ENCODE results near the gene OCA2. TPM values are rescaled to one million over a fixed set of nuclear protein-coding genes. Genes with fewer than 3 reads are reported as not detected.

OCA2 gene
- total RNA-seq, 1 experiment from 2014 or later, result not detected

GRCh38 chr15:27835233-27835939 is 263.7 kb downstream of the OCA2 start:
- peaks cover 4% of the 10 kb centered on the region for H3K36me3 Mint-ChIP-seq (ENCODE audit: insufficient read depth, unreplicated experiment)
- no peak overlapping the region for H3K27ac Mint-ChIP-seq (ENCODE audit: low read depth, unreplicated experiment)
- POLR2A ChIA-PET, result no interaction called here
- H3K4me1 Mint-ChIP-seq (ENCODE audit: insufficient read depth, unreplicated experiment), result no peaks in the 10 kb centered on the region
- CTCF ChIA-PET, result no interaction called here
- peaks cover 61% of the 10 kb centered on the region for H3K9me3 Mint-ChIP-seq (ENCODE audit: unreplicated experiment)
- H3K4me3 Mint-ChIP-seq (ENCODE audit: unreplicated experiment), result no peak overlapping the region
- H3K27me3 Mint-ChIP-seq (ENCODE audit: insufficient read depth, unreplicated experiment), result no peaks in the 10 kb centered on the region
- intact Hi-C loops (cut with micrococcal nuclease), result no loop called here
- BruUV-seq (replicated peaks), result no TSS peak
- DNase-seq (ENCODE audit: unreplicated experiment), result no peak
- TF ChIP-seq, protein P1, sequence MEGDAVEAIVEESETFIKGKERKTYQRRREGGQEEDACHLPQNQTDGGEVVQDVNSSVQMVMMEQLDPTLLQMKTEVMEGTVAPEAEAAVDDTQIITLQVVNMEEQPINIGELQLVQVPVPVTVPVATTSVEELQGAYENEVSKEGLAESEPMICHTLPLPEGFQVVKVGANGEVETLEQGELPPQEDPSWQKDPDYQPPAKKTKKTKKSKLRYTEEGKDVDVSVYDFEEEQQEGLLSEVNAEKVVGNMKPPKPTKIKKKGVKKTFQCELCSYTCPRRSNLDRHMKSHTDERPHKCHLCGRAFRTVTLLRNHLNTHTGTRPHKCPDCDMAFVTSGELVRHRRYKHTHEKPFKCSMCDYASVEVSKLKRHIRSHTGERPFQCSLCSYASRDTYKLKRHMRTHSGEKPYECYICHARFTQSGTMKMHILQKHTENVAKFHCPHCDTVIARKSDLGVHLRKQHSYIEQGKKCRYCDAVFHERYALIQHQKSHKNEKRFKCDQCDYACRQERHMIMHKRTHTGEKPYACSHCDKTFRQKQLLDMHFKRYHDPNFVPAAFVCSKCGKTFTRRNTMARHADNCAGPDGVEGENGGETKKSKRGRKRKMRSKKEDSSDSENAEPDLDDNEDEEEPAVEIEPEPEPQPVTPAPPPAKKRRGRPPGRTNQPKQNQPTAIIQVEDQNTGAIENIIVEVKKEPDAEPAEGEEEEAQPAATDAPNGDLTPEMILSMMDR (IDR thresholded peaks at IDR 0.05; ENCODE audit: unreplicated experiment), result no peak

DNA sequence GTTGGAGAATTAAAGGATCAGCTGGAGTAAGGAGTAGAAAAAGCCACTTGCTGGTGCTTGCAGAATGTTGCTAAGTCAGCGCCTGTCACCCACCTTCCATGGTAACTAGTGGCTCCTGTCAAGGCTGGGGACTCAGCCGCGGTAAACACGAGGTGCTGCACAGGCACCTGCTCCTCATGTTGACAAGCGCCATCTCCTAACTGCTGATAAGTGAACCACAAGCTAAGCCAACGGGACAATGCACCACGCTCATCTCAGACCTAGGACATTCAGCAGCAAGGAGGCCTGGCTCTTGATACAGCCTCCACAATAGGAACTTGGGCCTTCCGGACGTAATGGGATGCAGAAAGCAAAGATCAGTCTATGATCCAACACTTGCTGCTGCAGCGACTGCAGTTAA is 264.4 kb downstream of the OCA2 start:
- H3K4me3 Mint-ChIP-seq (ENCODE audit: unreplicated experiment), result no peak overlapping the region
- TF ChIP-seq, protein P1 (IDR thresholded peaks at IDR 0.05; ENCODE audit: unreplicated experiment), result no peak
- no peaks in the 10 kb centered on the region for H3K27me3 Mint-ChIP-seq (ENCODE audit: insufficient read depth, unreplicated experiment)
- POLR2A ChIA-PET, result no interaction called here
- H3K27ac Mint-ChIP-seq (ENCODE audit: low read depth, unreplicated experiment), result no peak overlapping the region
- peaks cover 58% of the 10 kb centered on the region for H3K9me3 Mint-ChIP-seq (ENCODE audit: unreplicated experiment)
- intact Hi-C loops (cut with micrococcal nuclease), result no loop called here
- CTCF ChIA-PET, result no interaction called here
- no peak for DNase-seq (ENCODE audit: unreplicated experiment)
- H3K4me1 Mint-ChIP-seq (ENCODE audit: insufficient read depth, unreplicated experiment), result no peaks in the 10 kb centered on the region
- H3K36me3 Mint-ChIP-seq (ENCODE audit: insufficient read depth, unreplicated experiment), result peaks cover 4% of the 10 kb centered on the region
- BruUV-seq (replicated peaks), result no TSS peak

- peaks cover 56% of the 10 kb centered on the region for H3K9me3 Mint-ChIP-seq (ENCODE audit: unreplicated experiment)
- intact Hi-C loops (cut with micrococcal nuclease), result no loop called here
Measured at GRCh38 chr15:27833974-27834373, 265.1 kb downstream of the OCA2 start.

DNA sequence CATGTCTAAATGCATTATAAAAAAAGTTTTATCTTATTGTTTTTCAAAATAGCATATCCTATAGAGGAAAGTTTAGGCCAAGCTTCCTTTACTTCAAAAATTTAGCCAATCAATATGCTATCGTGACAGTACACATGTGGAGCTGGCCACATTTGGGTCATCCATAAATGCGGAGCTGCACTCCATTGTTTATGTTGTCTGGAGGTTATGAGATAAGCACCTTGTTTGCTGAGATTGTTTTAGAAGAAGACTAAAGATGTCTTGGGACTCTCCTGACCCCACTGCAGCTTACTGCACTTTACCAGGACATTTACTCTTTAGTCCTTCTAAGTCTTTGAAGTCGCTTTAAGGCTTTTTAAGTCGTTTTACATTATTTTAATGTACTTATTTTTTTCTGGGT is 265.9 kb downstream of the OCA2 start:
- intact Hi-C loops (cut with micrococcal nuclease), result no loop called here
- Mint-ChIP-seq H3K4me3 (ENCODE audit: unreplicated experiment) (no peak overlapping the region), H3K36me3 (ENCODE audit: insufficient read depth, unreplicated experiment) (peaks cover 4% of the 10 kb centered on the region), H3K9me3 (ENCODE audit: unreplicated experiment) (peaks cover 51% of the 10 kb centered on the region), H3K27ac (ENCODE audit: low read depth, unreplicated experiment) (no peak overlapping the region), H3K4me1 (ENCODE audit: insufficient read depth, unreplicated experiment) (no peaks in the 10 kb centered on the region), H3K27me3 (ENCODE audit: insufficient read depth, unreplicated experiment) (no peaks in the 10 kb centered on the region)
- DNase-seq (ENCODE audit: unreplicated experiment), result no peak
- CTCF ChIA-PET, result interaction anchor here (0.7 kb wide), 1 partner anchor 1614 kb away, joined by 4 read pairs; no protein-coding TSS in a partner anchor
- POLR2A ChIA-PET, result no interaction called here
- TF ChIP-seq, protein P1 (IDR thresholded peaks at IDR 0.05; ENCODE audit: unreplicated experiment), result no peak
- BruUV-seq (replicated peaks), result no TSS peak

More at GRCh38 chr15:27833974-27834373, 265.1 kb downstream of the OCA2 start:
- ChIA-PET CTCF (no interaction called here), POLR2A (no interaction called here)
- Mint-ChIP-seq H3K27me3 (ENCODE audit: insufficient read depth, unreplicated experiment) (no peaks in the 10 kb centered on the region), H3K36me3 (ENCODE audit: insufficient read depth, unreplicated experiment) (peaks cover 4% of the 10 kb centered on the region), H3K4me3 (ENCODE audit: unreplicated experiment) (no peak overlapping the region), H3K27ac (ENCODE audit: low read depth, unreplicated experiment) (no peak overlapping the region), H3K4me1 (ENCODE audit: insufficient read depth, unreplicated experiment) (no peaks in the 10 kb centered on the region)
- no peak for DNase-seq (ENCODE audit: unreplicated experiment)
- TF ChIP-seq, protein P1 (IDR thresholded peaks at IDR 0.05; ENCODE audit: unreplicated experiment), result no peak
- BruUV-seq (replicated peaks), result no TSS peak
